ENCODE measurements around the gene IFNL4. TPM values are rescaled to one million over a fixed set of nuclear protein-coding genes. Genes with fewer than 3 reads are reported as not detected.

IFNL4 gene
- total RNA-seq, 1 experiment from 2014 or later = not detected

DNA sequence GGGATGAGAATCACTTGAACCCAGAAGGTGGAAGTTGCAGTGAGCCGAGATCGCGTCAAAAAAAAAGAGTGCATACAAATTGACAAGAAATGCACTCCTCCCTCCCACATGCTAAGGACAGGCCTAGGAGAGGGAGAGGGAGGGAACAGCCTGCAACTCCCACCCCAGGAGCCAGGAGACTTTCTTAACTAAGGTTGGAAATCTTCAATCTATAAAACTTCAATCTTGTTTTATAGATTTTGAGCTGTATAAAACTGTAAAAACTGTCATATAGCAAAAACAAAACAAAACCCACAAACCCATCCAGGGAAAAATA is 43.2 kb downstream of the IFNL4 start:
- H3K4me3 ChIP-seq (ENCODE audit: low read depth, low read length) = no peak overlapping the region
- ChIA-PET POLR2A (no interaction called here), CTCF (no interaction called here)
- BruUV-seq (replicated peaks) = no TSS peak
- Mint-ChIP-seq H3K4me3 (ENCODE audit: unreplicated experiment) (no peak overlapping the region), H3K9me3 (ENCODE audit: unreplicated experiment) (no peaks in the 10 kb centered on the region), H3K36me3 (ENCODE audit: insufficient read depth, unreplicated experiment) (no peaks in the 10 kb centered on the region), H3K4me1 (ENCODE audit: low read depth, unreplicated experiment) (peaks cover 9% of the 10 kb centered on the region), H3K27me3 (ENCODE audit: insufficient read depth, unreplicated experiment) (no peaks in the 10 kb centered on the region), H3K27ac (ENCODE audit: unreplicated experiment) (peak overlapping the region; percentile 43)
- intact Hi-C loops (cut with micrococcal nuclease; ENCODE audit: unreplicated experiment) = no loop called here
- H3K36me3 ChIP-seq (ENCODE audit: control insufficient read depth, insufficient read depth, low read length) = no peaks in the 10 kb centered on the region
- TF ChIP-seq, protein P1, sequence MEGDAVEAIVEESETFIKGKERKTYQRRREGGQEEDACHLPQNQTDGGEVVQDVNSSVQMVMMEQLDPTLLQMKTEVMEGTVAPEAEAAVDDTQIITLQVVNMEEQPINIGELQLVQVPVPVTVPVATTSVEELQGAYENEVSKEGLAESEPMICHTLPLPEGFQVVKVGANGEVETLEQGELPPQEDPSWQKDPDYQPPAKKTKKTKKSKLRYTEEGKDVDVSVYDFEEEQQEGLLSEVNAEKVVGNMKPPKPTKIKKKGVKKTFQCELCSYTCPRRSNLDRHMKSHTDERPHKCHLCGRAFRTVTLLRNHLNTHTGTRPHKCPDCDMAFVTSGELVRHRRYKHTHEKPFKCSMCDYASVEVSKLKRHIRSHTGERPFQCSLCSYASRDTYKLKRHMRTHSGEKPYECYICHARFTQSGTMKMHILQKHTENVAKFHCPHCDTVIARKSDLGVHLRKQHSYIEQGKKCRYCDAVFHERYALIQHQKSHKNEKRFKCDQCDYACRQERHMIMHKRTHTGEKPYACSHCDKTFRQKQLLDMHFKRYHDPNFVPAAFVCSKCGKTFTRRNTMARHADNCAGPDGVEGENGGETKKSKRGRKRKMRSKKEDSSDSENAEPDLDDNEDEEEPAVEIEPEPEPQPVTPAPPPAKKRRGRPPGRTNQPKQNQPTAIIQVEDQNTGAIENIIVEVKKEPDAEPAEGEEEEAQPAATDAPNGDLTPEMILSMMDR (IDR thresholded peaks at IDR 0.05; ENCODE audit: insufficient read depth in 1 of 2, low read depth in 1 of 2, low read length in 1 of 2, severe bottlenecking in 1 of 2, unreplicated experiment in 1 of 2) = no peak
- H3K9me3 ChIP-seq = no peaks in the 10 kb centered on the region
- H3K4me1 ChIP-seq = peaks cover 29% of the 10 kb centered on the region
- DNase-seq = no peak
- no peaks in the 10 kb centered on the region for H3K27me3 ChIP-seq (replicated peaks; ENCODE audit: control insufficient read depth, insufficient read depth, low read length)

DNA sequence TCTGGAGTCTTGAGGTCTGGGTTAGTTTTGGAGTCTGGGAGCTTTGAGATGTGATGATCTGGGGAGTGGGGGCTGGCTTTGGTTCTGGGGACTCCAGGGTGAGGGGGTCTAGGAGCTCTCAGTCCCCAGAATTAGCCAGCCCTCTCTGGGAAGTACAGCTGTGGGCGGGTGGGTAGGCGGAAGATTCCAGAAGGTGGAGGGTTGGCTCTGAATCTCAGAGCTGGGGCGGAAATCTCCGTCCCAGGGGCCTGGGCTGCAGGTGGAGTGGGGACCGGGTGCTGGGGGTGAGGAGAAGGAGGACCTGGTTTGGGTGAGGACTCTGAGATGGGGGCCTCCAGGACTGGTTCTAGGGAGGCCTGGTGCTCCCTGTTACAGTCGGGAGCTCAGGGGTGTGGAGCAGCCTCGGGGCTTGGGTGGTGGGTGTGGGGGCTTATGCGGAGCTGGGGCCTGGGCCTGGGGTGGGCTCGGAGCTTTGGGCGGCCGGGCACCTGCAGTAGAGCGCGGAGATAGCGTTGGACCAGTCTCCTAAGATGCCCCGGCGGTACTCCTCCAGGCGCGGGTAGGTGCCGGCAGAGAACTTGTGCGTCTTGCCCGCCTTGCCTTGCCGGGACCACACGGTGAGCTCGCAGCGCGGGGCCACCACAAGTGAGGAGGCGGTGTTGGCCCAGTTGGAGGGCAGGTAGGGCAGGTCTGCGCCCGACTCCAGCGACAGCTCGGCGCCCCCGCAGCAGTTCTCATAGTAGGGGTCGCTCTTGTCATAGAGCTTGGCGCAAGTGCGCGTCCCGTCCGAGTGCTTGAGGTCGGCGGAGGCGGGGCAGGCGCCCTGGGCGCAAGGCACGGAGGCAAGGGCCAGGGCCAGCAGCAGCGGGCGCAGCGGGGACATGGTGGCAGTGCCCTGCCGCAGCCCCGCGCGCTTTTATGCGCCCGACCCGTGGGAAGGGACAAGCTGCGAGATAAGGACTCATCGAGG is 45.0 kb downstream of the IFNL4 start, which contains the start of gene SYCN:
TSS of gene SYCN (minus strand) at position 892 of the 970 bp plus-strand sequence. CDS start at position 883, 9 bp downstream.
- BruUV-seq (replicated peaks) = no TSS peak
- no peaks in the 10 kb centered on the region for H3K27me3 ChIP-seq (replicated peaks; ENCODE audit: control insufficient read depth, insufficient read depth, low read length)
- intact Hi-C loops (cut with micrococcal nuclease; ENCODE audit: unreplicated experiment) = no loop called here
- peak within 1 kb of the TSS; percentile 43 for H3K27ac Mint-ChIP-seq (ENCODE audit: unreplicated experiment)
- ChIA-PET CTCF (no interaction called here), POLR2A (no interaction called here)
- H3K36me3 ChIP-seq (ENCODE audit: control insufficient read depth, insufficient read depth, low read length) = no peaks in the 10 kb centered on the region
- H3K9me3 ChIP-seq = no peaks in the 10 kb centered on the region
- H3K4me3 ChIP-seq (ENCODE audit: low read depth, low read length) = no peak within 1 kb of the TSS
- no peak within 1 kb of the TSS for H3K4me3 Mint-ChIP-seq (ENCODE audit: unreplicated experiment)
- H3K4me1 Mint-ChIP-seq (ENCODE audit: low read depth, unreplicated experiment) = peaks cover 9% of the 10 kb centered on the region
- no peaks in the 10 kb centered on the region for H3K36me3 Mint-ChIP-seq (ENCODE audit: insufficient read depth, unreplicated experiment)
- peaks cover 29% of the 10 kb centered on the region for H3K4me1 ChIP-seq
- H3K27me3 Mint-ChIP-seq (ENCODE audit: insufficient read depth, unreplicated experiment) = no peaks in the 10 kb centered on the region
- TF ChIP-seq, protein P1 (IDR thresholded peaks at IDR 0.05; ENCODE audit: insufficient read depth in 1 of 2, low read depth in 1 of 2, low read length in 1 of 2, severe bottlenecking in 1 of 2, unreplicated experiment in 1 of 2) = no peak
- no peak for DNase-seq
- H3K9me3 Mint-ChIP-seq (ENCODE audit: unreplicated experiment) = no peaks in the 10 kb centered on the region

DNA sequence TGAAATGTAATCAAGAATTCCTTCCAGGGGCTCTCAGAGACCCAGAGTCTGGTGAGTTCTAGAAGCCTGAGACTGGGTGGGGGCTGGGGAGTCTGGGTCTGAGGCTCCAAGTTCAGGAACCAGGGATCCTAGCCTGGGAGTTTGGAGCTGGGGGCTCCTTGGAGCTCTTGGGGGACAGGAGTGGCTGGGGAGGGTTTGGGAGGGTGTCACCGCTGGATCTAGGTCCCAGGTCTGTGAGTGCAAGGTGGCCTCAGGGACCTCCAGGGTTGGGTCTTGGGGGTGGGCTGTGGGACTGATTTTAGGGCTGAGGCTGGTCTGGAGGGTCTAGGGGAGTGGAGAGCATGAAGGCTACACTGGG is 45.7 kb downstream of the IFNL4 start:
- no TSS peak for BruUV-seq (replicated peaks)
- Mint-ChIP-seq H3K4me1 (ENCODE audit: low read depth, unreplicated experiment) (peaks cover 9% of the 10 kb centered on the region), H3K9me3 (ENCODE audit: unreplicated experiment) (no peaks in the 10 kb centered on the region), H3K4me3 (ENCODE audit: unreplicated experiment) (no peak overlapping the region), H3K27me3 (ENCODE audit: insufficient read depth, unreplicated experiment) (no peaks in the 10 kb centered on the region), H3K36me3 (ENCODE audit: insufficient read depth, unreplicated experiment) (no peaks in the 10 kb centered on the region), H3K27ac (ENCODE audit: unreplicated experiment) (no peak overlapping the region)
- POLR2A ChIA-PET = no interaction called here
- Histone ChIP-seq H3K4me1 (peaks cover 33% of the 10 kb centered on the region), H3K27me3 (replicated peaks; ENCODE audit: control insufficient read depth, insufficient read depth, low read length) (no peaks in the 10 kb centered on the region), H3K9me3 (no peaks in the 10 kb centered on the region), H3K4me3 (ENCODE audit: low read depth, low read length) (no peak overlapping the region), H3K36me3 (ENCODE audit: control insufficient read depth, insufficient read depth, low read length) (no peaks in the 10 kb centered on the region)
- CTCF ChIA-PET = no interaction called here
- intact Hi-C loops (cut with micrococcal nuclease; ENCODE audit: unreplicated experiment) = no loop called here
- no peak for DNase-seq
- TF ChIP-seq, protein P1 (IDR thresholded peaks at IDR 0.05; ENCODE audit: insufficient read depth in 1 of 2, low read depth in 1 of 2, low read length in 1 of 2, severe bottlenecking in 1 of 2, unreplicated experiment in 1 of 2) = no peak
